ENCODE data around the gene ASIC1.
"Not testable (repeated sequence)": the region's sequence is repeated elsewhere in the genome, so short reads cannot be mapped to it uniquely, and the experiment has no call there.

ASIC1 gene

DNA sequence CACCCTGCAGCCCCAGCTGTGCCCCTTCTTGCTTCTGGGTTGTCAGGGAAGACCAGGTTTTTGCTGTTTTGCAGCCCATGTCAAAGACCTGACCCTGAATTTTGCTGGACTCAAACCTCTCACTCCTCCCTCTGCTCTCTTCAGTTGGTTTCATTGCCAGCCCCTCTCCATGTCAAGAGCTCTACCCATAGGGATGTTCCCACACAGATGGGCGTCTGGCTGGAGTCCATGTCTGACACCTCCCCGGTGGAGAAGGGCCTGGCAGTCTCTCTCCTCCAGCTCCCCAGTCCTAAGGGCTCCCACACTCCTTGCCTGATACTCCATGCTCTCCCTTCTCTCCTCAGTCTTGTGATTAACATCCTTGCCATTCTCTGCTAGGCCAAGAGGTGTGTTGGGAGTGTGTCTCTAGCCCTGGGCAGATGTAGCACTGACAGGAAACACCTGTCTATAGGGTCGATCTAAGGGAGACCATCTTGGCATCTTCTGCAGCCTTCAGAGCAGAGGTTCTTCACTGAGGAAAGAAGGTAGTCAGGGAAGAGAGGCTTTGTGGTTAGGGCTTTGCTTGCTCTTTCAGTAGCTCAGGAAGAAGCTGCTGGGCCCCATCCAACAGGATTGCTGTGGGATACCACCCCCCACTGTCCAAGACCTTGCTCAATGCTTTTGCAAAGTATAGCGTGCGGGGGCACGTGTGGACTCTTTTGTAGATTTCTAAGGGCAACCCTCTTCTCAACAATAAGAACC lies 4.7 kb downstream of the ASIC1 start:
- no peak for DNase-seq (ENCODE audit: low read depth in 2 of 2)

DNA sequence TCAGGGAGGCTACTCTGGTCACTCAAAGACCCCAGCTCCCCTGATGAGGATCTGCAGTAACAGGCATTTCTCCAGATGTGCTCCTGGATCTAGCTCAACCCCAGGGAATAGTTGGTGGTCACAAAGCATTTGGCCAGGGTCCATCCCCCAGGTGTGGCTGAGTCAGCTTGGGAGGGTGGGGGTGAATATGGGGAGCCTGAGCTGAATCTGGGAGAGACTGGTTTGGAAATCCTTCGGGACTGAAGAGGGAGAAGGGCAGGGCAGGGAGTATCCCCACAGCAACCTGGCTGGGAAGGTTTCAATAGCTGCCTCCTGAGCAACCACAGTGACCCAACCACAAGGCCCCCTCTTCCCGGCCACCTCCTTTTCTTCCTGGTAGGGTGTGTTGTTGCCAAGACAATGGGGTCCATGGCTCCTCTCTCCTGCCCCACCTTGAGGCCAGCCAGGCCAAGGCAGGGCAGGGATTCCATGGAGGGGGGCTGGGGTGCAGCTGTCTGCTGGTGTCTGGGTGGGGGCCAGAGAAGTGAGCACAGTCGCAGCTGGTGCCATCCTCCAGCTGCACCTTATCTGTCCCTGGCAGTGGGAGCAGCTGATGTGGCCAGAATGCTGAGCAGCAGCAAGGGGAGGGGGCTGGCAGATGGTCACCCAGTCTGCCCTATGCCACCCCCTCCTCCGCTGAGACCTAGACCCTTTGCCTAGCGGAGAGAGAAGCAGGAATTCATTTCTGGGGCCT lies 5.5 kb downstream of the ASIC1 start:
- DNase-seq (ENCODE audit: low read depth in 2 of 2), result no peak

DNA sequence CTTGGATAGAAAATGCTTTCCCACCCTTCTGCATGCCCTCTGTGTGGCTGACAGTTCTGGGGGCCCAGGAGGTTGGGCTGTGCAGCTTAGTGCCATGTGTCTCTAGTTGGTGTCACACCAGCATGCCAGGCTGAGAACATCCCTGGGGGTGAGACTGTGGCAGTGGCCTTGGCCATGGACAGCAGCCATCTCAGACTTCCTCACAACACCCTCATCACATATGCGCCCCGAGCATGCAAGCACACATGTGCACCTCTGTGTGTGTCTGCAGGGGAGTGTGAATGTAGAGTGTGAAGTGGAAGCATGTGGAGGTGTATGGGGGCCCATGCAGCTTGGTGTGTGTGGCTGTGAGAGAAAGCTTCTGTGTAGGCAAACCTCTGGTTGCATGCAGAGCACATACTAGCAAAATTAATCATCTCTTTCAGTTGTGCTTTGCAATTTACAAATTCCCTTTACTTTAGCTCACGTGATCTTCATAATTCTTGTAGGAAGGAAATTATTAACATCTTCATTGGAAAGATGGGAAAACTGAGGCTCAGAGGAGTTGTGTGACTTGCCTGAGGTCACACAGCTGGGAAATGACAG lies 8.4 kb downstream of the ASIC1 start:
- DNase-seq (ENCODE audit: low read depth in 2 of 2), result no peak

DNA sequence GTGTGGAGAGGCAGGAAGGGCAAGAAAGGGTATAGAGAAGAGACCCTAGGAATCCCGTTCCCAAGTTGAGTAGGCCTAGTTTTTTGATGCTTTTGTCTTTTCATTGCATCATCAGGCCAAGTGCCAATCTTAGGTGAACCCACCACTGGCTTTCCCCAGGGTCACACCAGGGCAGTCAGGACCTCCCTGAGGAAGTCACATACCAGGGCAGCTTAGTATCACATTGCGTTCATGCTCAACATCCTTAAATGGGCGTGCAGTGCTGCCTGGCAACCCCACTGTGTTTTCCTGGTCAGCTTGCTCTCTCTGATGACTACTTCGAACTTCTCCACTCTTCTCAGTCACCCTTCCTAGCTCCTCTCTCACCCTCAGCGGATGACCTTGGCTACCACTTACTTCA lies 9.0 kb downstream of the ASIC1 start:
- DNase-seq (ENCODE audit: low read depth in 2 of 2), result no peak

DNA sequence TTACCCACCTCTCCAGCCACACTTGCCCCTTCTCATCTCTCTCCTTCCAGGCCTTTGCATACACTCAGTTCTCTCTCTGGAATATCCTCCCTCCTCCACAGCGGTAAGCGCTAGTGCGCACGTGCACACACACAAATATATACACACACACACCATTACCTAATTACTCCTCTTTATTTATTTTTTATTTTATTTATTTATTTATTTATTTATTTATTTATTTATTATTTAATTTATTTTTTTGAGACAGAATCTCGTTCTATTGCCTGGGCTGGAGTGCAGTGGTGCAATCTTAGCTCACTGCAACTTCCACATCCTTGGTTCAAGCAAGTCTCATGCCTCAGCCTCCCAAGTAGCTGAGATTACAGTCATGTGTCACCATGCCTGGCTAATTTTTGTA lies 11.7 kb downstream of the ASIC1 start:
- no peak for DNase-seq (ENCODE audit: low read depth in 2 of 2)

DNA sequence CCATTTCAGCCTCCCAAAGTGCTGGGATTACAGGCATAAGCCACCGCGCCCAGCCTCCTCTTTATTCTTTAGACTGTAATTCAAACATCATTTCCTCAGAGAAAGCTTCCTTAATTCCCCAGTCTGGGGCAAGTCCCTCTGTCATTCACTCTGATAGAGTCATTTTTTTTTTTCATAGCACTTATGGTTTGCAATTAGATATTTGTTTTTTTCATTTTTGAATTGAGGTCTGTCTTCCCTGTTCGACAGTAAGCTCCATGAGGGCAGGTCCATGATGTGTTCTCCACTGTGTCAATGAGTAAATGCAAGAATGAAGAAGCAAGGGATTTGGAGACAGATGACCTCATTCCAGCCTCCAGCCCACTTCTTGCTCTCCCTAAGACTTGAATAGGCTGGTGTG lies 12.1 kb downstream of the ASIC1 start:
- DNase-seq (ENCODE audit: low read depth in 2 of 2), result no peak

DNA sequence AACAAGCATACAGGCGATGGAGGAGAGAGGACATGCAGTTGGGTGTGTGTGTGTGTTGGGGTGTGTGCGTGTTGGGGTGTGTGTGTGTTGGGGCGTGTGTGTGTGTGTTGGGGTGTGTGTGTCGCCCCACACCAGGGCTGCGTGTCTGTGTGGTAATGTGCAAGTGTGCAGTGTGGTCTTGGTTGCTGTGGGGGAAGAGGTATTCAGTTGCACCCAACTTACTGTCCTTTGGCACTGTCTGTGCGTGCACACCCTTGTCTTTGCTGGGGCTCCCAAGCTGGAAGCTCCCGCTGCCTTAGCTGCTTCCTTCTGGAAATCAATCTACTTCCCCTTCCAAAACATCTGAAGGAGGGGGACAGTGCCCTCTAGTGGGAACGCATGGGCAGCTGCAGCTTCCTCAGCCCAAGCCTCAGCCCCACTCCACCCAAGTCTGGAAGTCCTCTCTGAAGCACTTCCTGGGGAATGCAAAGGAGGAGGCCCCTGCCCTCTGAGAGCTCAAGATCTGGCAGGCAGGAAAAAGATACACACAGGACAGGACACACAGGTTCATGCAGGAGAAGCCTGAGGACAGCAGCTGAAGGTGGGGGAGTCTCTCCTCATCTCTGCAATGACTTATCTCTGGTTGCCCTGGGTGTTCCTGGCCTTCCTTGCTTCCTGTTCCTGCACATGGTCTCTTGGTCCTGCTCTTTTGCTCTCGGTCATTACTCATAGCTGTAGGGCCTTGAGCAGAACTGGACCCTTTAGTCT lies 13.1 kb downstream of the ASIC1 start:
- DNase-seq (ENCODE audit: low read depth in 2 of 2), result peak; percentile 49 to 50

DNA sequence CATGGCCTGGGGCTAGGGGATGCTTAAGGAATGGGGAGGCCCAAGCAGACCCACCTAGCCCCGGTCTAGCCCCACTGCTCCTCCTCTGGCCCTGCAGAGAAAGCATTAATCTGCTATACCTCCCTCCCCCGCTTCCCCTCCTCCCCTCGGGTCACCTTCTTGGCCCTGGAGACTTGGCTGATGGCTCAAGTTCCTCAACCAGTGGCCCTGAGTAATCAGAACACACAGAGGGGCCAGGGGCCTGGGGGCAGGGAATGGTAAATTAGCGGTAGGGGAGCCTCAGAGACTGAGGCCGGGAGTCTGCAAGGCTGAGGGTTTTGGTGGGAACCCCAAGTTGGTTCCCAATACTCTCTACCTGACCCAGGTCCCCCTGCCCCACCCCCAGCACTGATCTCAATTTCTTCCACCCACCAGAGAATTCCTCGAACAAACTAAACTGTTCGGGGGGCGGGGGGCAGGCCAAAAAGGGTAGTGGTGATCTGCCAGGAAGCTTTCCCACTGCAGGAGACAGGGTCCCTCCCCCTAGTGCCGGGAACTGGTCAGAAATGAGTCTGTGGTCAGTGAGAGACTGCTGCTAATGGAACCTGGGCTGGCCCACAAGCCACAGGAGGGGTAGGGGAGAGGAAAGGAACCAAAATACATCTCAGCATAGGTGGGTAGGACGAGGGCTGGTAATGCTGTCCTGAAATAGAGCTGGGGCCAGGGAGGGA lies 15.0 kb downstream of the ASIC1 start:
- DNase-seq (ENCODE audit: low read depth in 2 of 2), result no peak

DNA sequence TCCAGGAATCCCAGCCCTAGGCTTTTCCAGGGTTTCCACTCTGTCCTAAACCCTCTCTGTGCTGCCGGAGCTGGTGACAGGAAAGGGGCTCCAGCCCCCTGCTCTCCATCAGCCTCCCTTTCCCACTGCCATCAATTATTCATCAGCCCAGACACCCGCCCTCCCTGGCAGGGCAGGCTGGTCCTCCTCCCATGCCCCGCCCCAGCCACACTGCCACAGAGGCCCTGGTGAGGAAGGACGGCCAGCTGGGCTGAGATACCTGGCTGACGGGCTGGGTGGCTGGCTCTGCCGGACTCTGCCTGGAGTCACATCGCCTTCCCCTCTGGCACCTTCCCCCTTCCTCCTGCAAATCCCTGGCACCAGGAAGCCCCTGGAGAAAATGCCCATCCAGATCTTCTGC lies 15.8 kb downstream of the ASIC1 start:
- no peak for DNase-seq (ENCODE audit: low read depth in 2 of 2)

DNA sequence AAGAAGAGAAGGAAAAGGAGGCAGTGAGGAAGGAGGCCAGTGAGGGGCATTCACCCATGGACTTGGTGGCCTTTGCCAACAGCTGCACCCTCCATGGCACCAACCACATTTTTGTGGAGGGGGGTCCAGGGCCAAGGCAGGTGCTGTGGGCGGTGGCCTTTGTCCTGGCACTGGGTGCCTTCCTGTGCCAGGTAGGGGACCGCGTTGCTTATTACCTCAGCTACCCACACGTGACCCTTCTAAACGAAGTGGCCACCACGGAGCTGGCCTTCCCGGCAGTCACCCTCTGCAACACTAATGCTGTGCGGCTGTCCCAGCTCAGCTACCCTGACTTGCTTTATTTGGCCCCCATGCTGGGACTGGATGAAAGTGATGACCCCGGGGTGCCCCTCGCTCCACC lies 16.3 kb downstream of the ASIC1 start:
- DNase-seq (ENCODE audit: low read depth in 2 of 2), result no peak

DNA sequence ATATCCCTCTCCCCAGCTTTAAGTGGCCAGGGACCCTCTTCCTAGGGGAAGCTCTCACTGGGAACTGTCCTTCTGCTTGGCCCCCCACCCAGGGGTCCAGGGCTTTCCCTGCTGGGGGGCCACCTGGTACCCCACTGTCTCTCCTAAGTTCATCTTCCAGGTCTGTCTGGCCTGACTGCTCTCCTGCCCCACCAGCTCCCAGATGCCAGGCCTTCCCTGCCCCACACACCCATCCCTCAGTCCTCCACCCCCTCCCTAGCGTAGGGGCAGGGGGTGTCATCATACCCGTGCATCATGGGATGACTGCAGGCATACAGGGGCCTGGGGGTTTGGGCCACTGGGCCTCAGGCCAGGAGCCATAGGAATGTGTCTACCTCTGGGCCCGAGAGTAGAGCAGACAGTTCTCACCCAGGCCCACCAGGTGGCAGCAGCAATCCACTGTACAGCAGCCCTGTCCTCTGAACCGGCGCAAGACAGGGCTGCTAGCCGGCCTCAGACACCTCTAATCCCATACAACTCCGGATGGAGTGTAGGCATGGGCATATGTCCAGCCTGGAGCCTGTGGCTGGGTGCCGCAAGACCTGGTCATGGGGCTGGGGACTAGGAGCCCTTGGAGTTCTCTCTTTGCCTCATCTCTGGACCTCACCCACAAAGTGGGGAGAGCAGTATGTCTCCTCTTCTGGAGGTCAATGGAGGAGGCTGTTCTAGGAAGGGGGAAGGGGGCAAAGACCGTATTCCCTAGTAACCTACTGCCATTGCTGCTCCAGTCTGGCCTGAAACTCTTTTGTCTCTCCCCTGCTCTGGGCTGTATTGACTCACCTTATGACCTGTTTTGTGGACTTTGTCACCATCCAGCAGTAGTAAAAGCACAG lies 17.8 kb downstream of the ASIC1 start:
- DNase-seq (ENCODE audit: low read depth in 2 of 2), result peak; percentile 77 to 80

DNA sequence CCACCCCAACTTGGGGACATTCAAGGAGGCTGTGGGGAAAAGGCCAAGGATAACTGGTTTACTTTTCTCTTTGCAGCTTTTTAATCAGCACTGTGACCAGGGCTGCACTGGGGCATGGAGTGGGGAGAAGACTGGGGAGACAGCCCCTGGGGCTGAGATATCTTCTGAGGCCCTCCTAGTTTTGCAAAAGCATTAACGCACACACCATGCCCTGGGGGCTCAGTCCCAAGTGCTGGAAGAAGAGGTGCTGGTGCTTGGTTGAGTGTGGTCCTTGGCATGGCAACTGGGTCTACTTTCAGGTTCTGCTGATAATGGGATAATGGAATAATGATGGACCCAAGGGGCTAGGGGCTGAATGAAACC lies 18.4 kb downstream of the ASIC1 start:
- DNase-seq (ENCODE audit: low read depth in 2 of 2), result no peak

DNA sequence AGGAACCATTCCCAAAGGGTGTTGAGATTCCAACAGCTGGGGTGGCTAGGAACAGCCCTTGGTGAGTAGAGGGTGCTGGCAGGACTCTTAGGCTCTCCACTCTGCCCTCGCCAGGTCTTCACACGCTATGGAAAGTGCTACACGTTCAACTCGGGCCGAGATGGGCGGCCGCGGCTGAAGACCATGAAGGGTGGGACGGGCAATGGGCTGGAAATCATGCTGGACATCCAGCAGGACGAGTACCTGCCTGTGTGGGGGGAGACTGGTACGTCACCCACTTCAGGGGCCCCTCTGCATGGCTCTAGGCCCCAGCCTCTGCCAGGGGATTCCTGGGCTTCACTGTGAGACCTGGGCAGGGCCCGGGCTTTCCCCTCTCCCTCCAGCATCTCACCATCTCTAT lies 19.7 kb downstream of the ASIC1 start:
- DNase-seq (ENCODE audit: low read depth in 2 of 2), result no peak

DNA sequence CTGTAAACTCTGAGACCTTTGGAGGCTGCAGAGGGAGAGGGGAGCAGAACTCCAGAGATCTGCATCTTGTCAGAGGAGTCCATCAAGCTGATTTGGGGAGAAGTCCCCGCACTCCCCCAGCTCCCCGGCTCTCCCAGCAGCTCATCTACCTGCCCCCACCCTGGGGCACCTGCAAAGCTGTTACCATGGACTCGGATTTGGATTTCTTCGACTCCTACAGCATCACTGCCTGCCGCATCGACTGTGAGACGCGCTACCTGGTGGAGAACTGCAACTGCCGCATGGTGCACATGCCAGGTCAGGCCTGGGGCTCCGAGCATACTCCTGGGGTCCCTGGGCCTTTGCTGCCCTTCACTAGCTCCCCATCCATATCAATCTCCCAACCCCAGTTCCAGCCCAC lies 20.9 kb downstream of the ASIC1 start:
- DNase-seq (ENCODE audit: low read depth in 2 of 2), result no peak

DNA sequence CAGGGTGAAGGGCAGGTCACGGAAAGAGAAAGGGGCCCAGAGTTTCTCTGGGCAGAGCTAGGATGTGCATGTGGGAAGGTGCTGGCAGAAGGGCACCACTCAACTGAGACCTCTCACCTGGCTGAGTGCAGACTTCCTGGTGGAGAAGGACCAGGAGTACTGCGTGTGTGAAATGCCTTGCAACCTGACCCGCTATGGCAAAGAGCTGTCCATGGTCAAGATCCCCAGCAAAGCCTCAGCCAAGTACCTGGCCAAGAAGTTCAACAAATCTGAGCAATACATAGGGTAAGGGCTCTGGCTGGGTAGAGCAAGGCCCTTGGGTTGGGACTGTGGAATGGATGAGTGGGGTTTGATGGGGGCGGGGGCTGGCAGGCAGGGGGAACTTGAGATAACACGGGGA lies 22.4 kb downstream of the ASIC1 start:
- DNase-seq (ENCODE audit: low read depth in 2 of 2), result no peak

DNA sequence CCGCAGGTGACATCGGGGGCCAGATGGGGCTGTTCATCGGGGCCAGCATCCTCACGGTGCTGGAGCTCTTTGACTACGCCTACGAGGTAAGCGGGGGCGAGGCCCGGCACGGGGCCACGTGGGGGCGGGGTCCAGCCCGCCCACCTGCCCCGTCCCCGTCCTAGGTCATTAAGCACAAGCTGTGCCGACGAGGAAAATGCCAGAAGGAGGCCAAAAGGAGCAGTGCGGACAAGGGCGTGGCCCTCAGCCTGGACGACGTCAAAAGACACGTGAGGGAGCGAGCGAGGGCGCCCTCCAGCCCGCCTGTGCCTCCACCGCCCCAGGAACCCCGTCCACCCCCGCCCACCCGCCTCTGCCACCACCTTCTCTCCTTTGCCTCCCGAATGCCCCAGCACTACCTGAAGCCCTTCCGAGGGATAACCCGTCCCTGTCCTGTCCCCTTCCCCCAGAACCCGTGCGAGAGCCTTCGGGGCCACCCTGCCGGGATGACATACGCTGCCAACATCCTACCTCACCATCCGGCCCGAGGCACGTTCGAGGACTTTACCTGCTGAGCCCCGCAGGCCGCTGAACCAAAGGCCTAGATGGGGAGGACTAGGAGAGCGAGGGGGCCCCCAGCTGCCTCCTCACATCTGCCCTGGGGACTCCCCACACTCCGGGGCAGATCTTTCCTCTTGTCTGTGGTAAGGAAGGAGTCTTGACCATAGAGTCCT lies 23.9 kb downstream of the ASIC1 start:
- DNase-seq (ENCODE audit: low read depth in 2 of 2), result no peak

DNA sequence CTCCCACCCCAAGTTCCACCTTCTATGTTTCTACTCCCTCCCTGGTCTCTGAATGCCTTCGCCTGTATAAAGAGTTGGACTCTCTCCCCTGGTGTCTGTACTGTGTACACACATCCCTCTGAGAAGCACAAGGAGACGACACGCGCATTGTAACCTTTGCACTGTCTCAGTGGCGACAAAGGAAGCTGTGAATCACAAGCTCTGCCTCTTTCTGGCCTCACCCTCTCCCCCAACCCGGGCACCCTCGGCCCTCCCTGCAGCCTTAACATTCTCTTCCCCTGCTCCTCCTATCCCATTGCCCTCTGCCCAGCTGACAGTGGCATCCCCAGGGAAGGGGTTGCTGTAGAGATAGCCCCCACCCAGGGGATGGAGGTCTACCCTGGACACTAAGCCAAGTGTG lies 25.2 kb downstream of the ASIC1 start:
- DNase-seq (ENCODE audit: low read depth in 2 of 2), result no peak

DNA sequence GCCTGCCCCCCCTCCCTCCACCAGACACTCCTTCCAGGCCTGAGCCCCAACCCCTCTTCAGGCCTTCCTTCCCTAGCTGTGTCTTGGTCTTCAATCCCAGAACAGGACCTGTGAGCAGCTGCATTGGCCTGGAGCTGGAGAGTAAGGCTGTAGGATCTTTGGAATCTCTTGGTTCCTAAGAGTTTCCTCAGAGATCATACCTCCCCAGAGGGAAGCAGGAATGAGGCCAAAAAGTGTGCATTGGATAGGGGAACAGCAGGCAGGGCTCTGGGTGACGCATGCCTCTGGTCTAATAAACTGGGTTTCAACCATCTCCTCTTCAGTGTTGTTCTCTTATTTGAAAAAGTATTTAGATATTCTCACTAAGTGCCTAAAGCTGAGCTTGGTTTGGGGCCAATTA lies 25.9 kb downstream of the ASIC1 start:
- no peak for DNase-seq (ENCODE audit: low read depth in 2 of 2)

DNA sequence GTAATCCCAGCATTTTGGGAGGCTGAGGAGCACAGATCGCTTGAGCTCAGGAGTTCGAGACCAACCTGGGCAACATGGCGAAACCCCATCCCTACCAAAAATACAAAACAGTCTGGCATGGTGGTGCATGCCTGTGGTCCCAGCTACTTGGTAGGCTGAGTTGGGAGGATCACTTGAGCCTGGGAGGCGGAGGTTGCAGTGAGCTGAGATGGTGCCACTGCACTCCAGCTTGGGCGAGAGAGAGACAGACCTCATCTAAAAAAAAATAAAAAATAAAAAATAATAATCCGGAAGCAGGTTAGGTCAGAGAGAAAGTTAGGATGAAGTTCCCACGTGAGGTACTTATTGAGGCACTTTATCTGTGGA lies 27.0 kb downstream of the ASIC1 start:
- not testable (repeated sequence) for DNase-seq (ENCODE audit: low read depth in 2 of 2)
